ENCODE measurements around the gene ERVW-1. TPM values are rescaled to one million over a fixed set of nuclear protein-coding genes. Genes with fewer than 3 reads are reported as not detected.

Gene ERVW-1
- total and polyA plus RNA-seq, 2 experiments from 2014 or later = 0.07 TPM; not detected in 1

GRCh38 chr7:92464515-92464914, 13.2 kb downstream of the ERVW-1 start:
- Histone ChIP-seq H3K36me3 (ENCODE audit: insufficient read depth) (no peaks in the 10 kb centered on the region), H3K27me3 (ENCODE audit: insufficient read depth) (no peaks in the 10 kb centered on the region), H4K20me1 (replicated peaks; ENCODE audit: insufficient read depth) (no peaks in the 10 kb centered on the region), H3F3A (replicated peaks; ENCODE audit: low read depth) (no peaks in the 10 kb centered on the region; the same call in 1 of the 2 replicates), H3K9me2 (ENCODE audit: insufficient read depth) (no peaks in the 10 kb centered on the region), H3K4me1 (ENCODE audit: insufficient read depth) (no peaks in the 10 kb centered on the region), H3K79me2 (replicated peaks; ENCODE audit: insufficient read depth) (no peaks in the 10 kb centered on the region), H3K27ac (ENCODE audit: low read depth) (no peak overlapping the region), H3K4me3 (no peak overlapping the region), H3K4me2 (no peak overlapping the region), H2AFZ (no peak overlapping the region)
- Mint-ChIP-seq H3K36me3 (ENCODE audit: low read depth) (peaks cover 20% of the 10 kb centered on the region), H3K9me3 (peaks cover 22% of the 10 kb centered on the region), H3K27me3 (ENCODE audit: insufficient read depth, low read depth, poor library complexity) (no peaks in the 10 kb centered on the region), H3K27ac (no peak overlapping the region), H3K4me3 (no peak overlapping the region), H3K4me1 (no peaks in the 10 kb centered on the region; the same call in 2 of the 3 replicates)
- TF ChIP-seq STAT1 (IDR thresholded peaks at IDR 0.05; ENCODE audit: unreplicated experiment) (no peak), EZH2phosphoT487 (IDR thresholded peaks at IDR 0.05; ENCODE audit: unreplicated experiment) (no peak), CREB1 (CRISPR knock-in tag; IDR thresholded peaks at IDR 0.05; ENCODE audit: low read depth) (no peak), ETS1 (IDR thresholded peaks at IDR 0.05) (no peak), CTCF (conservative IDR thresholded peaks at IDR 0.05; ENCODE audit: low read depth in 2 of 2) (no peak), ZNF331 (CRISPR knock-in tag; IDR thresholded peaks at IDR 0.05; ENCODE audit: low read depth) (no peak)
- DNase-seq (ENCODE audit: low spot score) (no peak), ATAC-seq (no peak)

- Mint-ChIP-seq H3K9me3 (peaks cover 2% of the 10 kb centered on the region), H3K4me3 (no peak overlapping the region), H3K36me3 (ENCODE audit: low read depth) (peaks cover 2% of the 10 kb centered on the region; the same call in 2 of the 3 replicates), H3K27ac (no peak overlapping the region), H3K27me3 (ENCODE audit: insufficient read depth, low read depth, poor library complexity) (no peaks in the 10 kb centered on the region), H3K4me1 (no peaks in the 10 kb centered on the region; the same call in 2 of the 3 replicates)
- DNase-seq (ENCODE audit: low spot score) (peak; percentile 2), ATAC-seq (no peak; the same call in 2 of the 3 replicates)
- H3K4me1 ChIP-seq (ENCODE audit: insufficient read depth) = no peaks in the 10 kb centered on the region
- no peak overlapping the region for H3K4me2 ChIP-seq
- no peak overlapping the region for H3K27ac ChIP-seq (ENCODE audit: low read depth)
- no peaks in the 10 kb centered on the region for H3K36me3 ChIP-seq (ENCODE audit: insufficient read depth)
- no peaks in the 10 kb centered on the region for H3K9me2 ChIP-seq (ENCODE audit: insufficient read depth)
- H3K4me3 ChIP-seq = no peak overlapping the region
- no peaks in the 10 kb centered on the region for H4K20me1 ChIP-seq (replicated peaks; ENCODE audit: insufficient read depth)
- H3F3A ChIP-seq (replicated peaks; ENCODE audit: low read depth) = no peaks in the 10 kb centered on the region; the same call in 1 of the 2 replicates
- no peaks in the 10 kb centered on the region for H3K79me2 ChIP-seq (replicated peaks; ENCODE audit: insufficient read depth)
- H2AFZ ChIP-seq = no peak overlapping the region
- H3K27me3 ChIP-seq (ENCODE audit: insufficient read depth) = no peaks in the 10 kb centered on the region
- TF ChIP-seq ETS1 (IDR thresholded peaks at IDR 0.05) (no peak), EZH2phosphoT487 (IDR thresholded peaks at IDR 0.05; ENCODE audit: unreplicated experiment) (no peak), EZH2 (IDR thresholded peaks at IDR 0.05; ENCODE audit: low read depth, unreplicated experiment) (no peak), STAT1 (IDR thresholded peaks at IDR 0.05; ENCODE audit: unreplicated experiment) (no peak), NANOG (IDR thresholded peaks at IDR 0.05; ENCODE audit: borderline replicate concordance) (no peak), CREB1 (CRISPR knock-in tag; IDR thresholded peaks at IDR 0.05; ENCODE audit: low read depth) (no peak), ZNF114 (CRISPR knock-in tag; IDR thresholded peaks at IDR 0.05) (no peak), ZNF462 (CRISPR knock-in tag; IDR thresholded peaks at IDR 0.05) (no peak)
Observed at GRCh38 chr7:92462560-92462959, 15.2 kb downstream of the ERVW-1 start.
